ENCODE measurements around the gene TMEM179.

Gene TMEM179

DNA sequence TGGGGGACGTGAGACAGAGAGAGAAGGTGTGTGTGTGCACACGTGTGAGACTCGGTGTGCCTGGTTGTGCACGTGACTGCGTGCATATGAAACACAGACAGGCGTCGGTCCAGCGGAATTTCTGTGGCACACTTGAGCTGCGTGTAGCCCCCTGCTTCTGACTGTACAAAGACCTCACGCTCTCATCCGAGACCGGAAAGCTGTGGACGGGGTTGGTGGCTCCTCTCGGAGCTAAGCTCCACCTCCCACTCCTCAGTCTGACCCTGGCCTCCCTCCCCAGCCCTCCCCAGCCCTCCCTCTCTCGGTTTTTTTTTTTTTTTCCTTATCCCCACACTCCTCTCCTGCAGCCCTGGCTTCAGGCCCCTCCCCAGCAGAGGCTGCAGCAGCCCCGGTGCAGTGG lies 33.3 kb downstream of the TMEM179 start:
- H3K4me3 ChIP-seq (ENCODE audit: low read depth, low read length): no peak overlapping the region
- DNase-seq (ENCODE audit: low read depth): no peak
- TF ChIP-seq, protein P1, sequence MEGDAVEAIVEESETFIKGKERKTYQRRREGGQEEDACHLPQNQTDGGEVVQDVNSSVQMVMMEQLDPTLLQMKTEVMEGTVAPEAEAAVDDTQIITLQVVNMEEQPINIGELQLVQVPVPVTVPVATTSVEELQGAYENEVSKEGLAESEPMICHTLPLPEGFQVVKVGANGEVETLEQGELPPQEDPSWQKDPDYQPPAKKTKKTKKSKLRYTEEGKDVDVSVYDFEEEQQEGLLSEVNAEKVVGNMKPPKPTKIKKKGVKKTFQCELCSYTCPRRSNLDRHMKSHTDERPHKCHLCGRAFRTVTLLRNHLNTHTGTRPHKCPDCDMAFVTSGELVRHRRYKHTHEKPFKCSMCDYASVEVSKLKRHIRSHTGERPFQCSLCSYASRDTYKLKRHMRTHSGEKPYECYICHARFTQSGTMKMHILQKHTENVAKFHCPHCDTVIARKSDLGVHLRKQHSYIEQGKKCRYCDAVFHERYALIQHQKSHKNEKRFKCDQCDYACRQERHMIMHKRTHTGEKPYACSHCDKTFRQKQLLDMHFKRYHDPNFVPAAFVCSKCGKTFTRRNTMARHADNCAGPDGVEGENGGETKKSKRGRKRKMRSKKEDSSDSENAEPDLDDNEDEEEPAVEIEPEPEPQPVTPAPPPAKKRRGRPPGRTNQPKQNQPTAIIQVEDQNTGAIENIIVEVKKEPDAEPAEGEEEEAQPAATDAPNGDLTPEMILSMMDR (conservative IDR thresholded peaks at IDR 0.05; ENCODE audit: low read depth, low read length): no peak

DNA sequence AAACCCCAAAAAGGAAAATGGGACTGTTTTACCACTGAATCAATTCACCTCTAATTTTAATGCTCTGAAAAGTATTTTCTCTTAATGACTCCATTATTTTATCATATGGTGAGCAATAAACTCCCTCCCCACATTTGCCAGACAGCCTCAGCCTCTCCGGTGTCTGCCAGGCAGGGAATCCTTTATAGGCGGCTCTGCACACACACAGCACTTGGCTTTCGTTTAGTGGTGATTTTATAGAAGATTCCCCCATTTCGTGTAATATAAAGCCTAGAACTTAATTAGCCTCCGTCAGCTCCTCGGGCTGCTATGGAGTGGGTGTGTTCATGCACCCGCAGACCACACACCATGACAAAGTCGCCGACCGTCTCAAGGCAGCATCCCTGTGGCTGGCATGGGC lies 35.1 kb downstream of the TMEM179 start:
- H3K4me3 ChIP-seq (ENCODE audit: low read depth, low read length): no peak overlapping the region
- TF ChIP-seq, protein P1 (conservative IDR thresholded peaks at IDR 0.05; ENCODE audit: low read depth, low read length): no peak
- DNase-seq (ENCODE audit: low read depth): no peak

DNA sequence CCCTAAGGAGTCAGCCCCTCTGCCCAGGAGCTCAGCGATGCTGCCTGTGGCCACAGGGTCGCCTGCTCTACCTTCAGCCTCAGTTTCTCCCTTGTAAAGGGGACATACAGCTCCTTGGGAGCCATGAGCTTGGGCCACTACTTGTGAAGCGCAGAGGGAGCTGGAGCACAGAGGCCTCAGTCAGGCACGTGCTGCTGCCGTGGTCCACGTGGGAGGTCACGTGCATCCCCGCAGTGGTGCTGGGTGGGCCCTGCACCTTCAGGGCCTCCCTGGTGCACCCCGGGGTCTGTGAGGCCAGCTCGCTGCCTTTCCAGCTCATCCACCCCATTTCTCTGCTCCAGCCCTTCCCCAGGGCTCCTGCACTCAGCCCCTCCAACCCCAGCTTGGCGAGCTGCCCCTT lies 36.0 kb downstream of the TMEM179 start:
- H3K4me3 ChIP-seq (ENCODE audit: low read depth, low read length): no peak overlapping the region
- DNase-seq (ENCODE audit: low read depth): no peak
- TF ChIP-seq, protein P1 (conservative IDR thresholded peaks at IDR 0.05; ENCODE audit: low read depth, low read length): no peak

DNA sequence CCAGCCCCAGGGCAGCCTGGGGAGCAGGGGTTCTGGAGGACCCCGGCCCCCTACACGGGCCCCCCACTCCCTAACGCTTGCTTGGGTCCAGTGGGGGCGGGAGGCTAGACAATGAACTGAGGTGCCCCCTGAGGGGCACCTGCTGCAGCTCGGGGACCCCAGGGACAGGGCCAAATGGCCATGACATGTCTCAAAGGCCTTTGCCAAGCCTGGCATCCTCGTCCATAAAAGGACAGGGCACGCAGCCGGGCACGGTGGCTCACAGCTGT lies 36.7 kb downstream of the TMEM179 start:
- DNase-seq (ENCODE audit: low read depth): no peak
- TF ChIP-seq, protein P1 (conservative IDR thresholded peaks at IDR 0.05; ENCODE audit: low read depth, low read length): no peak

DNA sequence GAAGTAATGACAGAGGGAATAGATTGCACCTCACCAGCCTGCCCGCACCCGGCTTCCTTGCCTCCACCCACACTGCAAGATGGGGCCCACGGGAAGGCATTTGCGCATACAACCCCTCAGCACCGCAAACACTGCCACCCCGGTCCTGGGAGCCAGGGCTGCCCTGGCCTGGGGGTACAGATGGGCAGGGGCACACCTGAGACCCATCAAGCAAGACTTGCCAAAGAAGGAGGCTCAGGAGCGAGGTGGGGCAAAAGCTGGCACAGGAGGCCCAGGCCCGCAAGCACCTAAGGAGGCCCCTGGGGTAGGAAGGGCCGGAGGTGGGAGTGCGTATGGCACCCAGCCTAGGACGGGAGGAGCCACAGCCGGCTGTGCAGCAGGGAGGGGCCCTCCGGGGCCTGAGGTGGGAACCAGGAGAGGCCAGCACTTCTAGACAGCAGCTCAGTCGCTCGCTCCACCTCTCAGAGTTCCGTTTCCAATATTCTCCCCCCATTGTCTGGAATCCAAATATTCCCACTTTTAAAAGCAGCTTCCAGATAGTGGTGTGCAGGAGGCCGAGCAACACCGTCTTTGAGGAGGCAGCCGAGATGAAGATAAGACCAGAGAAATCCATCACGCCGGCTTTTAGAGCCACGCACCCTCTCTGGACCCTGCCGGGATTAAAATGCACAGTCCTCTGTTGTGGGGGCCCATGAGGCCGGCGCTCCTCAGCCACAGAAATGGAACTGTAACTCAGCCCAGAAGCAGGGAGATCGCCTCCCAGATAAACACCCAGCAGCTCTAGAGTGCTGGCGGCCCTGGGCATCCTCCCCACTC lies 37.2 kb downstream of the TMEM179 start:
- TF ChIP-seq, protein P1 (conservative IDR thresholded peaks at IDR 0.05; ENCODE audit: low read depth, low read length): no peak
- no peak overlapping the region for H3K4me3 ChIP-seq (ENCODE audit: low read depth, low read length)
- no peak for DNase-seq (ENCODE audit: low read depth)

More for the DNA sequence above, 36.7 kb downstream of the TMEM179 start:
- no peak overlapping the region for H3K4me3 ChIP-seq (ENCODE audit: low read depth, low read length)

DNA sequence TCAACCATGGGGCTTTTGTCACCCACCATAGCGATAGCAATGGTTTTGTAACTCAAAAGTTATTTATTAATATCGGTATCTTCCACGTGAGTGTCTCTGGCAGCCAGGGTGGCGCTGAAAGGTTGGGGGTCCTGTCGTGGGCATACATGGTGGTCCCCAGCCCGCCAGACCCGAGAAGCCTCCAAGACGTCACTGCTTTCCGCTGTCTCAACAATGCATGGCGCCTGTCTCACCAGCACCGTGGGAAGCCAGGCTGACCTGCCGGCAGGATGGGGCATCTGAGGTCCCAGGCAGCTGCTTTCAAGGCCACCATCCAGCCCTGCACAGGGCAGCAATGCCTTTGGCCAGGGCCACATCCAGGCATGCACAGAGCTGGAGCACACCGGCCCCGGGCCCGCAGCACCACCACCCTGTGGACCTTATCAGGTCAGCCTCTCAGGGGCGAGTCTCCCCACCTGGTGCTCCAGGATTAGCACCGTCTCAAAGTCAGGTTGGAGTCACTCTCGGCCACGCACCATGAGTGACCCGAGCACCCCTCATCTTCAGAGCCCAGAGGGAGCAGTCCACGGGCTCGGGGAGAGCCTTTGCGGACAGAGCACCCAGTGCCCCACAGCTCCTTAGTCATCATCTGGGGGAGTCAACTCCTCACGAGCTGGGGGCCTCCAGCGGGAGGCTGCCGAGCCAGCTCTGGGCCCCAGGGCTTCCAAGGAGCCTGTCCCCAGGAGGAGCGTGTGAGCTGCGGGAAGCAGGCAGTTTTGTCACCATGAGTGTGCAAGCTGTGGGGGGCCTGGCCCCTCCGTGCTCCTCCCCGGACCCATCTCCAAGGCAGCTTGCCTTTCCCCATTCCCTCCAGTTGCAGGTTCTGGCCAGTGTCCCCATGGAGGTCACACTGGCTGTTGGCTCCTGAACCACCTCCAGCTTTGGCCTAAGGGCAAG lies 39.6 kb downstream of the TMEM179 start:
- TF ChIP-seq, protein P1 (conservative IDR thresholded peaks at IDR 0.05; ENCODE audit: low read depth, low read length): no peak
- no peak overlapping the region for H3K4me3 ChIP-seq (ENCODE audit: low read depth, low read length)
- no peak for DNase-seq (ENCODE audit: low read depth)
